Right atrium auricular region (tissue), 2 donors: Measurements from ENCODE around the gene ZBTB20. TPM values are rescaled to one million over a fixed set of nuclear protein-coding genes. Genes with fewer than 3 reads are reported as not detected.
A peak's percentile ranks its signal among the peaks of the same experiment; 100 is the strongest.
"Not testable (repeated sequence)": the region's sequence is repeated elsewhere in the genome, so short reads cannot be mapped to it uniquely, and the experiment has no call there.

Experiments used
- DNase-seq: peaks from one replicate; pipeline ENCODE4 v3.0.0-alpha.2; 2019; ENCODE audit warnings: low spot score
- H3K27ac ChIP-seq, 2 donors: fragments of 200-600 bp; sonication (generic); 1 replicate in 1 of 2; 2 replicates in 1 of 2; pipeline ENCODE4 v1.5.1; 2016 to 2019
- H3K27me3 ChIP-seq, 2 donors: fragments of 200-600 bp; sonication (generic); one replicate each; pipeline versions ENCODE4 v1.5.1 to v1.6.0; 2017 to 2019
- H3K36me3 ChIP-seq: fragments of 200-600 bp; sonication (generic); one replicate; pipeline ENCODE4 v1.5.1; 2016
- H3K4me1 ChIP-seq, 2 donors: fragments of 200-600 bp; sonication (generic); one replicate each; pipeline versions ENCODE4 v1.5.1 to v1.6.0; 2017 to 2019
- H3K4me3 ChIP-seq, 2 donors: fragments of 200-600 bp; sonication (generic); 1 replicate in 1 of 2; 2 replicates in 1 of 2; pipeline ENCODE4 v1.5.1; 2017 to 2019; ENCODE audit warnings: mild to moderate bottlenecking in 1 of 2, moderate library complexity in 1 of 2
- H3K9me3 ChIP-seq, 2 donors: fragments of 200-600 bp; sonication (generic); one replicate each; pipeline ENCODE4 v1.5.1; 2019
- CTCF ChIP-seq, 2 donors: fragments of 200-600 bp; sonication (generic); IDR thresholded peaks; one replicate each; pipeline ENCODE4 v1.5.1; 2019; ENCODE audit warnings: antibody characterized with exemption in 2 of 2
- total RNA-seq, 2 donors: library from RNA; depleted of rRNA; stranded (reverse); fragments of >200 nt; gene quantifications; one replicate each; pipeline ENCODE4 v1.1.0, GENCODE V29; 2016

The ZBTB20 gene
- total RNA-seq = 10 to 100 TPM; 84.6 to 90.8 TPM

GRCh38 chr3:115146418-115147328 lies at the start of gene ZBTB20:
Gene ZBTB20, minus strand, starts transcription at chr3:115147288.
- peak; percentile 62 for DNase-seq
- no peaks in the 10 kb centered on the region for H3K36me3 ChIP-seq
- H3K27me3 ChIP-seq = no peaks in the 10 kb centered on the region
- peak within 1 kb of the TSS; percentile 88 to 100 for H3K4me3 ChIP-seq
- H3K27ac ChIP-seq = peak within 1 kb of the TSS; percentile 99
- H3K9me3 ChIP-seq = no peaks in the 10 kb centered on the region
- peaks cover 0 to 24% of the 10 kb centered on the region in 2 donors for H3K4me1 ChIP-seq
- no peak for TF ChIP-seq CTCF (IDR thresholded peaks at IDR 0.05)

DNA sequence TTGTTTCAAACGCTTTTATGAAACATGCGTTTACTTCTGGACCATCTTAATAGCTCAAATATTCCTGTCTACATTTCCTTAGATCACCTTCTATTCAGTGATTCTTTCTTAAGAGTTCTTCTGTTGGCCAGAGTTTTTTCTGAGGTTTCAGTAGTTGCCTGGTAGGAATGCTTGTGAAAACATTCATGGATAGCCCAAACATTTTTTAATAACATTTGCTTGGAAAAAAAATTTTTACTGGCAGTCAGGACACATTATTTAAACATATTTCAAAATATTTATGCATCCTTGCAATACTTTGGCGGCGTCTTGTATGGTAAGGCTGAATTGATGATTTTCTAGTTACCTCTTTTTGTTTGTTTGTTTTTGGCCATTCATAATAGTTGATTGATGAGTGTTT lies 47.4 kb upstream of the ZBTB20 start:
- H3K4me1 ChIP-seq = no peaks in the 10 kb centered on the region
- DNase-seq = no peak
- TF ChIP-seq CTCF (IDR thresholded peaks at IDR 0.05) = no peak
- H3K27me3 ChIP-seq = no peaks in the 10 kb centered on the region
- H3K27ac ChIP-seq = no peak overlapping the region
- H3K36me3 ChIP-seq = no peaks in the 10 kb centered on the region
- H3K4me3 ChIP-seq = no peak overlapping the region
- peaks cover 0 to 9% of the 10 kb centered on the region in 2 donors for H3K9me3 ChIP-seq

DNA sequence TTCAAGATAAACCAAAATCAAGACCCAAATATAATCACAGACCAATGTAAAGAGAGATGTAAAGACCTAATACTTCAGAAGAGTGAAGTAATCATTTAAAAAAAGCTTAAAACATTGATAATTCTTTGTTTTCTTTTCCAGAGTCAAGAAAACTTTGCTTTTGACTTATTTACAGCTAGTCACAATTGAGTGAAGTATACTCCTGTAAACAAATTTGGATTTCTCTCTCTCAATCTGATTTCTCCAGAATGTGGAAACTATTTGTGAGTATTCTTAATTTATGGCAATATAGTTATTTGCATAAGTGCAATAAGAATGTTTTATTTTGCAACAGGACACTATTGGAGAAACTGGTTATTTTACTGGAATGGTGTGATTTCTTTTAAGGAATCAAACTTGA lies 43.7 kb upstream of the ZBTB20 start:
- Histone ChIP-seq H3K4me3 (no peak overlapping the region), H3K4me1 (no peaks in the 10 kb centered on the region), H3K9me3 (peaks cover 0 to 9% of the 10 kb centered on the region in 2 donors), H3K27ac (no peak overlapping the region), H3K36me3 (no peaks in the 10 kb centered on the region), H3K27me3 (no peaks in the 10 kb centered on the region)
- TF ChIP-seq CTCF (IDR thresholded peaks at IDR 0.05) = no peak
- no peak for DNase-seq

GRCh38 chr3:115187149-115187757 lies 40.2 kb upstream of the ZBTB20 start:
- H3K9me3 ChIP-seq = peaks cover 0 to 9% of the 10 kb centered on the region in 2 donors
- no peak overlapping the region for H3K27ac ChIP-seq
- no peaks in the 10 kb centered on the region for H3K27me3 ChIP-seq
- no peak for TF ChIP-seq CTCF (IDR thresholded peaks at IDR 0.05)
- H3K4me1 ChIP-seq = no peaks in the 10 kb centered on the region
- H3K36me3 ChIP-seq = no peaks in the 10 kb centered on the region
- DNase-seq = no peak
- no peak overlapping the region for H3K4me3 ChIP-seq

DNA sequence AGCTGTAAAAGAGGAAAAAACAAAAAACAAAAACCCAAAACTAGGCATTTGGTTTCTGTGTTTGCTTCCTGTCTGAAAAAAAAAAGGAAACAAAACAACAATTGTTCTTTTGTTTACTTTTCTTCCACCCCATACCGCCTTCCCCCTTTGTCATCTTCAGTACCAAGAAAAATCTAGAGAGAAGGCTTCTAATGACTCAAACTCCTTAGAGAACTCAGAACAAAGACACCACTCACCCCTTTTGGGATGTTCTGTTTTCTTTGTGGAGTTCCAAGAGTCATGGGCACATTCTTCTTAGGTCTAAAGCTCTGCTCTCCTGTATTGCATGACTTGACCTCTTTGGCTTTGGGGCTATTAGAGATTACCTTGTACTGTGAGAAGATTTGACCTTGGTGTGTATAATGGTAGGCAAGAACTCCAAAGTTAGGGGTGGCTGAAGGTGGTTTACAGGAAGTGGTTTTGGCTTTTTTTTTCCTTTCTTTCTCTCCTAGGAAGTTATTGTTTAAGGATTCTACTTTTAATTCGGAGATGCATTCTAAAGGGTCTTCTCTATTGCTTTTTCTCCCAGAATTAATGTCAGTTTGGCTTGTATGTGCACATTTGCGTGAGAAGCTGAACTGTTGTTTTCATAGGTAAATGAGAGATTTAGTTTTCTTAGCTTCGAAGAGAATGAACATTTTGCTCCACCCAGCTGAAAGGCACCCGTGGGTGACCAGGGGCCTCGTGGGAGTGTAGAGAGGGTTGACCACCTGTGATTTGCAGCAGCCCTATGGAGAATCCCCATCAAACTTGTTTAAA lies 39.5 kb upstream of the ZBTB20 start:
- no peaks in the 10 kb centered on the region for H3K4me1 ChIP-seq
- no peak overlapping the region for H3K27ac ChIP-seq
- TF ChIP-seq CTCF (IDR thresholded peaks at IDR 0.05) = no peak
- peaks cover 0 to 9% of the 10 kb centered on the region in 2 donors for H3K9me3 ChIP-seq
- no peaks in the 10 kb centered on the region for H3K36me3 ChIP-seq
- no peaks in the 10 kb centered on the region for H3K27me3 ChIP-seq
- H3K4me3 ChIP-seq = no peak overlapping the region
- no peak for DNase-seq

DNA sequence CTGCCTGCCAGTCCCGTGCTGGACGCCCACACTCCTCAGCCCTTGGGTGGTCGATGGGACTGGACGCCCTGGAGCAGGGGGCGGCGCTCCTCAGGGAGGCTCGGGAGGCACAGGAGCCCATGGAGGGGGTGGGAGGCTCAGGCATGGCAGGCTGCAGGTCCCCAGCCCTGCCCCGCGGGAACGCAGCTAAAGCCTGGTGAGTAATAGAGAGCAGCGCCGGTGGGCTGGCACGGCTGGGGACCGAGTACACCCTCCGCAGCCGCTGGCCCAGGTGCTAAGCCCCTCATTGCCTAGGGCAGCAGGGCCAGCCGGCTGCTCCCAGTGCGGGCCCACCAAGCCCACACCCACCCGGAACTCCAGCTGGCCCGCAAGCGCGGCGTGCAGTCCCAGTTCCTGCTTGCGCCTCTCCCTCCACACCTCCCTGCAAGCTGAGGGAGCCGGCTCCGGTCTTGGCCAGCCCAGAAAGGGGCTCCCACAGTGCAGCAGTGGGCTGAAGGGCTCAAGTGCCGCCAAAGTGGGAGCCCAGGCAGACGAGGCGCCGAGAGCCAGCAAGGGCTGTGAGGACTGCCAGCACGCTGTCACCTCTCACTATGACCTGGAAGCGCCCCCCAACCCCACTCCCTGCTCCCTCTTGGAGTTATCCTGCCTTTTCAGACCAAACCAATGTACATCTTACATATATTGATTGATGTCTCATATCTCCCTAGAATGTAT lies 37.9 kb upstream of the ZBTB20 start:
- H3K4me1 ChIP-seq, H3K27ac ChIP-seq, H3K27me3 ChIP-seq, H3K36me3 ChIP-seq, H3K4me3 ChIP-seq, H3K9me3 ChIP-seq, DNase-seq: not testable (repeated sequence)

DNA sequence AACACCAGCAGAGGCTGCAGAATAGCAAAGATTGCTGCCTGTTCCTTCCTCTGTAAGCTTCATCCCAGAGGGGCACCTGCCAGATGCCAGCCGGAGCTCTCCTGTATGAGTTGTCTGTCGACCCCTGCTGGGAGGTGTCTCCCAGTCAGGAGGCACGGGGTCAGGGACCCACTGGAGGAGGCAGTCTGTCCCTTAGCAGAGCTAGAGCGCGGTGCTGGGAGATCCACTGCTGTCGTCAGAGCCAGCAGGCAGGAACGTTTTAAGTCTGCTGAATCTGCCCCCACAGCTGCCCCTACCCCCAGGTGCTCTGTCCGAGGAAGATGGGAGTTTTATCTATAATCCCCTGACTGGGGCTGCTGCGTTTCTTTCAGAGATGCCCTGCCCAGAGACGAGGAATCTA lies 31.8 kb upstream of the ZBTB20 start:
- not testable (repeated sequence) for H3K4me1 ChIP-seq, H3K27me3 ChIP-seq, DNase-seq, H3K4me3 ChIP-seq, H3K36me3 ChIP-seq, H3K9me3 ChIP-seq, H3K27ac ChIP-seq
